Skin epidermis (tissue), 12 donors: ENCODE results near the gene TEX35.
A peak's percentile ranks its signal among the peaks of the same experiment; 100 is the strongest.
"Not testable (repeated sequence)": the region's sequence is repeated elsewhere in the genome, so short reads cannot be mapped to it uniquely, and the experiment has no call there.

Experiments used
- H3K27ac ChIP-seq, 21 experiments: fragments of 200-600 bp; sonication (generic) in 11 of 21; one replicate each; pipeline ENCODE4 v1.5.0; 2020; ENCODE audit warnings: mild to moderate bottlenecking in 3 of 21, inconsistent platforms in 2 of 21, moderate library complexity in 2 of 21
- H3K4me3 ChIP-seq, 7 experiments: fragments of 200-600 bp; sonication (generic) in 2 of 7; one replicate each; pipeline ENCODE4 v1.5.0; 2020; ENCODE audit warnings: inconsistent platforms in 2 of 7, mild to moderate bottlenecking in 2 of 7, moderate library complexity in 1 of 7

Gene TEX35

DNA sequence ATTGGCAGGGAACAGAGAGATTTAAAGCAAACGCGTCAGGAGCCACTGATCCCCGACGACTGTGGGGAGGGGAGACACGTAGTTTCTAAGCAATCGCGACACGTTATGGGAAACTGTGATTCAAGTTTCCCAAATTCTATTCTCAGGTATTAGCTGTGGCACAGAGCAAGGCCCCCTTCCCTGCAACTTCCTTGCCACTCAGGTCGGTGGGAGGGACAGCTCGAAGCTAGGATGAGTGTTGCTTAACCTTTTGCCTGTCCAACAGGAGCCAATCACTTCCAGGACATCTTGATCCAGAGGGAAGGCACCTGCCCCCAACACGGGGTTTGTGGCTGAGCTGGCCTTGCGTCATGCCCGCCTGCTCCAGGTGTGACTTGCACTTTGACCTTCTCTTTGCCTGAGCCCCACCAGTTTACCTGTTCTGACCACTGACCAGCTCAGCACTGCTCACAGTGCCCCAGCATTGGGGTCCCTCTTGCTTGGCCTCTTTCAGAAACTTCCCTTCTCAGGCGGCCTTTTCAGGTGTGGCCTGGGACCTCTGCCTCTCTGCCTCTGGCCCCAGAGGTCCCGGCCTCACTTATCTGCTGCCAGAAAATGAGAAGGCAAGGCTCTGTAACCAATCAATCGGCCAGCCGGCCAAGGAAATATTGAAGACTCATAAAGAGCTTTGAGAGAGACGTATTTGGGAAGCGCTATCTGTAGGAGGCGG is 24.6 kb downstream of the TEX35 start:
- H3K27ac ChIP-seq: peak overlapping the region in 17 of 21 experiments; percentile 4 to 71 (median 56)
- no peak overlapping the region for H3K4me3 ChIP-seq

DNA sequence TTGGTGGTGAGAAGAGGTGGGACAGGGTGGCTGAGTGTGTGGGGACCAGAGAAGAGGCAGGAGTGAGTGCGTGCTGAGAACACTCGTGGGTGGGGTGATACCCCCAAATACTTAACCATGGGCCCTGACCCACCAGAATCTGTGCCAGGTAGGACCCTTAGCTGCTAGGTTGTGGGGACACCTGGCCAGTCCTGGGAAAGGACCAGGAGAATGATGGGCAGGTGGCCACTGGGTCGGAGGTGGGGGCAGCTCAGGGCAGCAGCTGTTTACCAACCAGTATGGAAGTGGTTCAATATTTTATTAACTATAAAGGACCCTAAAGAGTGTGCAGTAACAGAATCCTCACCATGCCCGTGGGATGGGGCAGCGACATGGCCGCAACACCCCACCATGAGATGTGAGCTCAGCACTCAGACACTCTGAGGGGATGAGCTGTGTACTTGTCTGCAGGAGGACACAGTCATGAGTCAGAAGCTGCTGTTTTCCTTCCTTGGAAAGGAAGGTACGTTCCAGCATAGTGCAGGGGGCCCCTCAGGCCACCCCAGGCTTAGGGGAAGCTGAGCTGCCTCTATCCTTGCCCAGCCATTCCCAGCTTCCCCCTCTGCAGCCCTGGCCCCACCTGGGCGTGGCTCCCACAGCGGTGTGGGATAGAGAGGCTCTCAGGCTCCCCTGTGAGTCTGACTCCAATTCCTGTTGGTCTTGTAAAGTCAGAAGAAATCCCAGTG is 25.4 kb downstream of the TEX35 start:
- peak overlapping the region in 8 of 21 experiments; percentile 4 to 71 (median 56) for H3K27ac ChIP-seq
- H3K4me3 ChIP-seq: no peak overlapping the region

DNA sequence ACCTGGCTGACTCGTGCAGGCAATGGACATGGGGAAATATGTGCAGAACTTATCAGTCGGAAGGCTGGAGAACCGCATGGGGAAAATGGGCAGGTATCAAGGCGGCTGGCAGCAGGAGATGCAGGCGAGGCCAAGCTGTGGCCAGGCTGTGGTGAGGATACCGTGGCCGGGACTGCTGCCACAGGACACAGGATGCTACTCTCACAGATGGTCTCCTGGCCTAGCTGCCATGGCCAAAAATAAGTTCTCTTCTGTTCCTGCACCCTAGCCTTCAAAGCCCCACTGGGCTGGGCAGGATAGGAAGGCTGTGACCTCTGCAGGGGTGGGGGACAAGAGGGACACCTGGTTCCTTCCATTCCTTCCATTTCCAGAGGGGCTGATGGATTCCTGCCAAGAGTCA is 26.4 kb downstream of the TEX35 start:
- Histone ChIP-seq H3K27ac (peak overlapping the region in 1 of 21 experiments; percentile 51), H3K4me3 (no peak overlapping the region)

DNA sequence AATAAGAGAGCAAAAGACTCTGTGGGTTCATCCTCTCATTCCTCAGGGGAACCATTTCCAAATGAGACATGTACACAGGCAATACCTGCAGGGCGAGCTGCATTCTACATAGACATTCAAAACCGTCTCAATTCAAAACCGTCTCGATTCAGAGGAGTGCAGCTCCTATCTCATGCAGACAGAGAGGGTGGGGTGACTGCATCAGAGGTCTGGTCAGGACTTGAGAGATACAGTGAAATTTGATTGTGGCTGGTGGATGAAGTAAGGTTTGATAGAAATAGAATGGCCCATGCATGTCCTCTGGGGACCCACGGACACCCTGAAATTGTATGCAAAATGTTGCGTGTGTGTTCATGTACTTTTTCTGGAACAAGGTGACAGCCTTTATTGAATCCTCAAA is 27.3 kb downstream of the TEX35 start:
- Histone ChIP-seq H3K4me3 (no peak overlapping the region), H3K27ac (no peak overlapping the region)

DNA sequence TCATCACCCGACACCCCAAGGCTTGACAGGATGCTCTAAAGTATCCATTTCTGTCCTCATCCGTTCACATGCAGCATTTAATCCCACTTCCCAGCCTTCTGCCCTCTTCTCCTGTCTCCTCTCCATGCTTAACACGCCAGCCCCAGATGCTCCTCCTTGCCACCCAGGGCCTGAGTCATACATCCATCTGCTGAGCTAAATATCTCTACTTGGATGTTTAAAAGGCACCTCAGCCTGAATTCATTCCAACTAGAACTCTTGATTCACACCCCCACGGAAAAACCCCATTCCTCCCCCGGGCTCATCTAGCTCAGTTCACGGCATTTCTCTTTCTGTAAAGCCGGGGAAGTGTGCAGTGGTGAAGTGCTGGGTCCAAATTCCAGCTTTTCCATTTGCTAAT is 27.7 kb downstream of the TEX35 start:
- Histone ChIP-seq H3K4me3 (no peak overlapping the region), H3K27ac (peak overlapping the region in 1 of 21 experiments; percentile 10)

DNA sequence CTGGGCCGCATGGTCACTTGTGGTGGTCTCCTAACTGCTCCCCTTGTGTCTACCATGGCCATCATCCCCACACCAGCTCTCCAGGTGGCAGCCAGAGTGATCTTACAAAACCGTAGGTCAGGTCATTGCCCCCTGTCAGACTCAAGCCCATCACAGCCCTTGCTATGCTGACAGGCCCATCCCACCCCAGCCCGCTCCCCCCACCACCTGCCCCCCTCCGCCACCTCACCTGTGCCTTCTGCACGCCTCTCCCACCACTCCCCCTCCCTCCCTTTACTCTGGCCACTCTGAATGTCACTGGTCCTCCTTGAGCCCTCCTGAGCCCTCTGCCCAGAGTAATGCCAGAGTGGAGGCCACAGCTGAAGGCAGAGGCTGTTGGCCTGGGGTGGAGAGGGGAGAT is 28.5 kb downstream of the TEX35 start:
- Histone ChIP-seq H3K4me3 (peak overlapping the region in 3 of 7 experiments; percentile 71 to 82 (median 82)), H3K27ac (peak overlapping the region in 6 of 21 experiments; percentile 79 to 89 (median 82))

DNA sequence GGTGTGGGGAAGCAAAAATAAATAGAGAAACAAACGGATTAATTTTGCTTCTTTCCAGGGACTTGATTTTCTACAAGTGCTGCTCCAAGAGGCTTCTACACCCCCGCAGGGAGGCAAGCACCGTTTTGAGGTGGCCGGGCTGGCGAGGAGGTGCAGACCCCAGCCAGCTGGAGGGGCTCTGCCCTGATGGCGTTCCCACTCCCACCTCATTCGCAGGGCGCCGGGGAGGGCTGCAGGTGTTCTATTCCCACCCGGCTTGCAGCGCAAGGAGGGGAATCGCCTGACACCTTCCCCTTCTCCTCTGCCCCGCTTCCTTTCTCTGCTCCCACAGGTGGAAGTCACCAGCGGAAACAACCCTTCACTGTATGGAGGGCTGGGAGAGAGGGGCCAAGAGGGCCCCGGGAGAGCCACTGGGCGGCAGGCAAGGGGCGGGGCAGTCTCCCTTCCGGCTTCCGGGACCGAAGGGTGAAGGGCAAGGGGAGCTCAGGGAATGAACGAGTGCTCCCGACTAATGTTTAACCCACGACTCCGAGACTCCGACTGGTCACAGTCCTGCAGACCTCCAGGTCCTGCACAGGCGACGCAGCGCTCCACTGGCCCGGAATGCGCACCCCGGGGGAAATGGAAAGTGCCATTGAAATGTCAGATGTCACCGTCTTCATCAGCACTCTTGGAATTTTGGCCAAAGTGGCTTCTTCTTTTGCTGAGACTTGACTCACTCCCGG is 29.1 kb downstream of the TEX35 start:
- peak overlapping the region; percentile 47 to 92 (median 82) for H3K27ac ChIP-seq

DNA sequence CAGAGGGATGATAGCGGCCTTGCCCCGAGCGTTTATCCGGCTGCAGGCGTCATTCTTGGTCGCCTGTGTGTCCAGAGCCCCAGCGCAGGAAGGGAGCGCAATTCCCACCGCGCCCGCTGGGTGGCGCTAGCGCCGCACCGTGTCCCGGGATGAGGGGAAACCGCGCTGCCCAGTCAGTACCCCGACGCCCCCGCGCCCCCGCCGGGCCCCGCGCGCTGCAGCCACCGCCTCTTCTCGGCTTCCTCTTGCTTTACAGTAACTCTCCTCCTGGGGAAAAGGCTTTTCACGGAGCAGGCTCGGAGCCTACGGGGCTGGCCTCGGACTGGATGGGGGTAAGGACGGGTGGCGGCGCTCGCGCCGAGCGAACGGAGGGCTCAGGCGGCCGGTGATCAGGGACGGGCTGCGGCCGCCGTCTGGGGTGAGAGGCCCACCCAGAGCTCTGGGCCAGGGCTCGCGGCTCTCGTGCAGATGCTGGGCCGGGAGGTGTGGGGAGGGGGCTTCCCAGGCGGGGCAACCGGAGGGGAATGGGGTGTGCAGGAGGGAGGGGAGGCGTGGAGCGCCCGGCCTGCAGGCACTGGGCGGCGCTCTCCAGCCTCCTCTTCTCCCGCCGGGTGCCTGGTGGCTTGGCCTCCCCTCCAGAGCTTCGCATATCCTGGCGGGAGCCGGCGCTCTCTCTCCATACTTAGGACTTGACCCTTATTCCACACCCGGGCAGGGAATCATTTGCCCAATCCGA is 29.8 kb downstream of the TEX35 start:
- Histone ChIP-seq H3K4me3 (peak overlapping the region; percentile 50 to 82 (median 71)), H3K27ac (peak overlapping the region; percentile 29 to 92 (median 82))

More for the DNA sequence above, 29.1 kb downstream of the TEX35 start:
- H3K4me3 ChIP-seq: peak overlapping the region; percentile 50 to 82 (median 71)

DNA sequence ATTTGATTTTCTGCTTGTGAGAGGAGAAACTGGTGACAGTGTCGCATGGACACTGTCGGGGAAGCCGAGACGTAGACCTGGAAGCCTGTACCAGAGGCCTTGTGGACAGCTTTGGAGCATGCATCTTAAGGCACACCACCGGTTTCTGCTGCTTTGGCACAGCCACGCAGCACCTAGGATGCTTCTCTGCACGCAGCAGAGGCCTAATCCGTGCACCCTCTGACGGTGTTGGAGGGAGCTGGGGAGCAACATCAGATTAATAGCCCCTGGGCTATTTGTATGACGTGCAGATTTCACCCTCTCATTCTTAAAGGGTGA is 30.3 kb downstream of the TEX35 start:
- H3K4me3 ChIP-seq: peak overlapping the region; percentile 50 to 82 (median 71)
- H3K27ac ChIP-seq: peak overlapping the region in 20 of 21 experiments; percentile 63 to 92 (median 84)

DNA sequence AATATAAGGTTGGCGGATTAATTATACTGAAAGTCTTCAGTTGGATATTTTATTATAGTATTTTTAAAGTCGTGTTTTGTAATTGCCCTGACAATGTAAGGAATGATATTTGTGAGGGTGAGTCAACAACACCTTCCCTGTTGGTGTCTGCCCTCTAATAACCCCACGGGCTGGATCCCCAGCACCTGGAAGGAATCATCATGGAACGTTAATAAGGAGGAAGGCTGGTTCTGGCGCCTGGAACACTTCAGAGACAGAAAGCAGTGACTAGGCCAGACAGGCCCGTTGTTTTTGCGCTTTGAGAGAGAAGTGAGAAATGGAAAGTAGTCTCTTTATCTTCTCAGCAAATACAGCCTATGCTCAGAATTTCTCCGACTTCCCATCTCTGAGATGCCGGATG is 31.6 kb downstream of the TEX35 start:
- Histone ChIP-seq H3K4me3 (no peak overlapping the region), H3K27ac (peak overlapping the region in 2 of 21 experiments; percentile 34 to 87)

DNA sequence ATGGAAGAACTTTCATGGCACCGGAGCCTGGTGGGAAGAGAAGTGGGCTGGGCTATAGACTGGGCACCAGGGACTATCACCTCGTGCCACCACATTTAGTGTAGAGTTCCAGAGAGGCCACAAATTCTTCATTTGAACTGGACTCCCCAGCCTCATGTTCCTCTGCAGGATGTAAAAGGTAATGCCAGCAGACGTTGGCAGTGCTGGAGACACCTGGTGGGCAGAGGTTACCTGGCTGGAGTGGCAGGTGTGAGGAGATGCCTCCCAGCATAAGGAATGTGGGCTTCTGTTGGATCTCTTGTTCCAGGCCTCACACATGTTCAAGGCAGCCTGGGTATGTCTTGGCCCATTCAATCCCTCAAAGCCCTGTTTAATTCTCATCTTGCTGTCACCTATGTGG is 35.2 kb downstream of the TEX35 start:
- Histone ChIP-seq H3K27ac (no peak overlapping the region), H3K4me3 (no peak overlapping the region)

DNA sequence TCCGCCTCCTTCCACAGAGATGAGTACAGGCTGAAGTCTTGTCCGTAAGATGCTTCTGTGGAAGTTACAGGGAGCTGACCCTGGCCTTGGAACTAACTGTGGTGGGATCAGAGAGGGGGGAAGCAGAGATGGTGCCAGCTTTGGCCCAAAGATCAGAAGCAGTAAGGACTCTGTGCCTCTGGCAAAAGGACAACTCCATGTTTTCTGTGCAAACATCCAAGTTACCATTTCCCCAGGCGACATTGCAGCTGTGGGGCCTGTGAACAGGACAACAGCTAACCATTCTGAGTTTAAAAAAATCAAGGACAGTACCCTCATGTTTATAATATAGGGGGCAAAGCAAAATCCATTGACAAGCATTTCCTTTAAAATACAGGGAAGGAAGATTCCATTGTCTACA is 38.4 kb downstream of the TEX35 start:
- Histone ChIP-seq H3K27ac (no peak overlapping the region), H3K4me3 (no peak overlapping the region)

DNA sequence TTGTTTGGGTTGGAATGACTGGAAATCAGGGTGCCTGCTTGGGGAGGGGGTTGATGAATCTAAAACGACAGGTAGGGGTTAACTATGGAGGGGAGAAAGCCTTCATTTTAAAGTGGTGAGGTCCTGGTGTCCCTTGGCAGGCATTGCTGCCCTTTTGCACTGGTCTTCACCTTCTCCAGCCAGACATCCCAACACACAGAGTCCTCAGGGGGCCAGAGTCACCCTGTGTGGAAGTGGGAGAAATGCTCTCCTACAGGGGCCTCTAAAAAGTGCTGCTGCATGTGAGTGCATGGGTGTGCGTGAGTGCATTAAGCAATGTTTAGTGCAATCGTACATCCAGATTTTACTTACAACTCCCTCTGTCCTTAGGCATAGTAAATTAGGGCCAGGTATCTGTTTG is 39.0 kb downstream of the TEX35 start:
- Histone ChIP-seq H3K27ac (no peak overlapping the region), H3K4me3 (no peak overlapping the region)

DNA sequence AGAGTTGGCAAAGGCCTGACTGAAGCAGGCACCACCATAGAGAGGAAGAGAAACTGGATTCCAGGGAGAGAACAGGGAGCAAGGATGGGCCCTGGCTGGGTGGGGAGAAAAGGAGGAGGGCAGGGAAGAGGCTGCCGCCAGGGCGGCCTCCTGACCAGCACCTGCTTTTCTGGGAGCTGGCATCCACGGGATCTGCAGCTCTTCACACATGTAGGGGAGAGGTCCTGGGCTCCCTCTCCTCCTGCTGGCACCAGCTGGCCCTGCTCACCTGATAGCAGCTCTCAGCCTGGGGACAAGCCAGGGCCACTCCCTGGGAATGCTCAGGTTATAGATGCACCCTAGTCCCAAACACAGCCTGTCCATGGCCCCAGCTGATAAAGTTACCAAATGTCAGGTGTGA is 39.9 kb downstream of the TEX35 start:
- Histone ChIP-seq H3K27ac (no peak overlapping the region), H3K4me3 (no peak overlapping the region)

DNA sequence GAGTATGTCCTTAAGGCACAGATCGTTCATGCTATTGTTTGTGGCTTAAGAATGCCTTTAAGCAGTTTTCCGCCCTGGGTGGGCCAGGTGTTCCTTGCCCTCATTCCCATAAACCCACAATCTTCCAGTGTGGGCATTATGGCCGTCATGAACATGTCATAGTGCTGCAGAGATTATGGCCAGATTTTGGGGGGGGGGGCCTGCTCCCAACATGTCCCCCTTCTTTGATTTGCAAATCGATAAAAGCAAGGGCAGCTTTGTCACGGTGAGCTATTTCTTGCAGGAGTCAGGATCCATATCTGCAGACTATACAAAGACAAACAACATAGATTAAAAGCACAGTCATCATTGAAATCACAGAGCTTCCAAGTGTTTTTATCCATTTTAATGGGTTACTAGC is 41.4 kb downstream of the TEX35 start:
- not testable (repeated sequence) for H3K27ac ChIP-seq, H3K4me3 ChIP-seq

DNA sequence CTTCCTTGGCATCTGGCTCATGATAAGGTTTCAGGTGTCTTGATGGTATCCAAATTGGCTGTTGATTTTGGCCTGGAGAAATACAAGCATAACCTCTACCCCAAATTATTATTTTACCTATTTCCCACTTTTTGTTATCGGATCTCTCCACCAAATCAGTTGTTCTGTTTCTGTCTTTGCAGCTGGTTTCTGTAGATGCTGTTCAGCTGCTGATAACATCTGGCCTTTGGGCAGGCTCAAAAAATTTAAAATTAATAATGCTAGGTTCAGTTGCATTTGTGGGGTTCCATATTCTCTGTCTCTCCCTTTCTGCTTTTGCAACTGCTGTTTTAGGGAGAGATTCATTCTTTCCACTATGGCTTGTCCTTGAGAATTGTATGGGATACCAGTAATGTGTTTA is 42.7 kb downstream of the TEX35 start:
- H3K27ac ChIP-seq, H3K4me3 ChIP-seq: not testable (repeated sequence)

DNA sequence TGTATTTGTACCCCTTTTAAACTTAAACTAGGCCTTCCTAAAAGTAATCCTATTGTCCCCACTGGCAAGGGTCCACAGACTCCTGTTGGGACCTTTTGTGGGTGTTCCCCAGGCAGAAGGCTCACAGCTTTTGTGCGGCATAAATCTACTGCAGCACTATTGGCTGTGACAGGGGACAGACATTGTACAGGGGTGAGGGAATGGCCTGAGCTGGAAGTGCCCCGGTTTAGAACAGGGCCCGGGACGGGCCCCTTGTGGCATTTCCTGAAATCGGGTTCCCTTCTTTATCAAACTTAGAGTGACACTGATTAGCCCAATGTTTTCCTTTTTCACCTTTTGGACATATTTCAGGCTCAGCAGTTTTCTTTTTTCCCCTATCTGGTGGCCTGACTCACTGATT is 45.9 kb downstream of the TEX35 start:
- not testable (repeated sequence) for H3K4me3 ChIP-seq, H3K27ac ChIP-seq

DNA sequence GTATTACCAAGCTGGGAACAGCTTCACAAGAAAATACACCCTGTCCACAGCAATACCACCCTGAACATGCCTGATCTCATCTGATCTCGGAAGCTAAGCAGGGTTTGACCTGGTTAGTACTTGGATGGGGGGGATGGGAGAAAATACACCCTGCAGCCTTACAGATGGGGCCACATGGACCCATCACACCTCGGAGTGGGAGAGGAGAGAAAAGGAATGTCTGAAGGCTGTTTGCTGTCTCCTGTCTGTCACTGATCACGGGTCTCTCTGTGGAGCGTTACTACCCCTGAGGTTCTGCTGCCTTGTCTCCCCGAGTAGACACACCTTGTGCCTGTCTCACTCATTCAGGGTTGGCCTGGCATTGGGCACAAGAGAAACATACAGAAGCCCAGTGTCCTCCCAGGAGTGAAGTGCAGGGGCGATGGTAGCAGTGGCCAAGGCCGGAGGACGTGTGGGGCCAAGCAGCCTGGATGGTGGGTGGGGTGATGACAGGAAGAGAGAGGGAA is 48.0 kb downstream of the TEX35 start:
- H3K4me3 ChIP-seq: no peak overlapping the region
- H3K27ac ChIP-seq: no peak overlapping the region

DNA sequence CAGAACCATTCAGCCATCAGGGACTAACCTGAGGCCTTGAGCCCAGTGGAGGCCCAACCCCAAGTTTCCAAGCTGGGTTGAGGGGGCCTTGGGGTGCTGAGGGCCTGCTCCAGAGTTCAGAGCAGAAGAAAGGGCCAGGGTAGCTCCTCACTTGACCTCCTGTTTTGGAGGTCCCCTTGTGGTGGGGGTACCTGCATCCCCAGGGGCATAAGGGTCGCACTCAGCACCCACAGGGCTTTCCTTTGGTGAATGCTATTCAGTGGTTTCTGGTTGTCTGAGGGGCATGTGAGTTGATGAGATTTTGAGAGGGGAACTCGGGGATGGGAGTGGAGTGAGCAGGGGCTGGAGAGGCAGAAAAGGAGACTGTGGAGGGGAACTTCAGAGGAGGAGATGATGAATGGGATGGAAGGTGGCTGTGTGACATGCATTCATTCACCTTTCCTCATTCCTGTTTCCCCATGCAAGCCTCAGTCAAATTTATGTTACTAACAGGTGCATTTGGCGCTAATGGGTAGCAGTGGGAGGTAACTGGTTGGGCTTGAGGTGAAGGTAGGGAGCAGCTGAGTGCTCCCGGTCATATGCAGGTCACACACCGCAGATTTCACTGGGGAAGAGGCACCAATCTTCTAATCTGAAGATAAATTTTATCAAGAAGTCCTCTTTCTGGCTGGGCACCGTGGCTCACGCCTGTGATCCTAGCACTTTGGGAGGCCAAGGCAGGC is 50.4 kb downstream of the TEX35 start:
- Histone ChIP-seq H3K27ac (no peak overlapping the region), H3K4me3 (no peak overlapping the region)
